ENCODE results near the gene UBAP1L.
A peak's percentile ranks its signal among the peaks of the same experiment; 100 is the strongest.
"Not testable (repeated sequence)": the region's sequence is repeated elsewhere in the genome, so short reads cannot be mapped to it uniquely, and the experiment has no call there.

UBAP1L gene

GRCh38 chr15:65115086-65115485 is at the start of gene UBAP1L:
TSS of gene UBAP1L (minus strand) at chr15:65115200. CDS start at chr15:65106215, 8,985 bp downstream.
- no peak for DNase-seq

GRCh38 chr15:65164139-65164538 is 49.1 kb upstream of the UBAP1L start:
- DNase-seq: no peak

DNA sequence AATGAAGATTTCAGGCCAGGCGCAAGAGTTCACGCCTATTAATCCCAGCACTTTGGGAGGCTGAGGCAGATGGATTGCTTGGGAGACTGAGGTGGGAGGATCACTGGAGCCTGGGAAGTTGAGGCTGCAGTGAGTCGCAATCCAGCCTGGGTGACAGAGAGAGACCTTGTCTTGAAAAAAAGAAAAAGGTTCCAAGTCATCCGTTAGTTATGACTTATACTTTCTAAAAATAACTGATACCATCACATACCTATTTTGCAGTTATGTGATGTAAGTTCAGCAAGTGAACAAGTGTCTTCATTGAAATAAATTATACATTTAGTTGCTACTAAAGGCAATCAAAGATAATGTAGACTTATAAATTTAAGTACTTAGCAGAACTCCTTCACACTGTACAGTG is 48.0 kb upstream of the UBAP1L start:
- no peak for DNase-seq

DNA sequence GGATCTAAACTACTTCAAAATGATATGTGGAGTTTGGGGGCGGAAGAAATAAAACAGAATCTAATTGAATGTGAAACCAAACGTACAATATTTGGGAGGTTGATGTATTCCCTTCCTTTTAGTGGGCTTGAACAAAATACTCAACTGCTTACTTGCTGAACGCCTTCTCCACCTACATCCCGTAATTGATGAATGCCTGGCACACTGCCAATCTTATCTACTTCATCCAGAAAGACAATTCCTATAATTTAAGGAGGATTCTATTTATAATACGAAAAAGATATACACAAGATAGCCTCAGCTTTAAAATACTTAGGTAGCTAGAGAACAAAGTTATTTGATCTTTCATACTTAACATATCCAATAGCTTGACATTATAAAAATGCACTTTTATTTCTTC is 41.7 kb upstream of the UBAP1L start:
- DNase-seq: no peak

DNA sequence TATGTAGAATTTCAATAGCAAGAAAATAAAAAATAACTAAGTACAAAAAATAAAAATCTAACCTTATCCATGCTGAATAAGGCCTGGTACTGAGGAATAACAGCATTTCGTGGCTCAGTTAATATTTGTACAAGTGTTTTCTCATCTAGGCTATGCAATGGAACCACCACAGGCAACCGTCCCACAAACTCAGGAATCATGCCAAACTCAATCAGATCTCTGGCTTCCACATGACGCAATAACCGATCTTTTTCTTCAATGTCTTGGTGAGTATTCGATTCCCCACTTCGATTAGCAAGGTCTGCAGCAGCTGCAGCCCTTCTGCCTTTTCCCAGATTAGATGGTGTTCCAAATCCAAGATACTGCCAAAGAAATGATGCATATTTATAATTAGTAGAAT is 39.7 kb upstream of the UBAP1L start:
- no peak for DNase-seq

DNA sequence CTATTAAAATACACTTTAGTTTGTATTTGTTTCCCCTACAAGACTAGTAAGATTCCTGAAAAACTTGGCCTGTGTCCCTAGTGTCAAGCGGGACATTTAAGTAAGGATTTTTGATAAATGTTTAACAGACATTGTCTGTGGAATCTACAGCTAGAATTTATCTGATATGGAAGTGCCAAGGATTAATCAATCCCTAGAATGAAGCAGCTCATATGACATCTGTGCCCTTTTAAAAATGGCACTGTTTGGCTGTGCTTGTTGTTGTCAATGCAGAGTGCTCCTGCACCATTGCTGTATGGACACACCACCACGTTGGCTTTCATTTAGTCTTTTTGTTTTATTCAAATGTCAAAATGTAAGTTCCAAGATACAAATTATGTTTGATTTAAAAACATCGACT is 32.9 kb upstream of the UBAP1L start:
- DNase-seq: no peak

GRCh38 chr15:65146438-65146837 is 31.4 kb upstream of the UBAP1L start:
- no peak for DNase-seq

GRCh38 chr15:65138631-65139030 is 23.6 kb upstream of the UBAP1L start:
- not testable (repeated sequence) for DNase-seq

GRCh38 chr15:65137893-65138292 is 22.9 kb upstream of the UBAP1L start:
- not testable (repeated sequence) for DNase-seq

GRCh38 chr15:65137089-65137488 is 22.1 kb upstream of the UBAP1L start:
- not testable (repeated sequence) for DNase-seq

- no peak for DNase-seq
Measured at GRCh38 chr15:65134538-65134937, 19.5 kb upstream of the UBAP1L start.

GRCh38 chr15:65133548-65134200 is 18.7 kb upstream of the UBAP1L start, which contains the start of gene PDCD7:
TSS of gene PDCD7 (minus strand) at chr15:65133808. CDS start at chr15:65133781, 27 bp downstream.
- DNase-seq: peak; percentile 79

- no peak for DNase-seq
Measured at GRCh38 chr15:65132878-65133547, 18.0 kb upstream of the UBAP1L start.

- no peak for DNase-seq
Measured at GRCh38 chr15:65130941-65131340, 15.9 kb upstream of the UBAP1L start.

- no peak for DNase-seq
Measured at GRCh38 chr15:65115542-65115941, 542 bp upstream of the UBAP1L start.

DNA sequence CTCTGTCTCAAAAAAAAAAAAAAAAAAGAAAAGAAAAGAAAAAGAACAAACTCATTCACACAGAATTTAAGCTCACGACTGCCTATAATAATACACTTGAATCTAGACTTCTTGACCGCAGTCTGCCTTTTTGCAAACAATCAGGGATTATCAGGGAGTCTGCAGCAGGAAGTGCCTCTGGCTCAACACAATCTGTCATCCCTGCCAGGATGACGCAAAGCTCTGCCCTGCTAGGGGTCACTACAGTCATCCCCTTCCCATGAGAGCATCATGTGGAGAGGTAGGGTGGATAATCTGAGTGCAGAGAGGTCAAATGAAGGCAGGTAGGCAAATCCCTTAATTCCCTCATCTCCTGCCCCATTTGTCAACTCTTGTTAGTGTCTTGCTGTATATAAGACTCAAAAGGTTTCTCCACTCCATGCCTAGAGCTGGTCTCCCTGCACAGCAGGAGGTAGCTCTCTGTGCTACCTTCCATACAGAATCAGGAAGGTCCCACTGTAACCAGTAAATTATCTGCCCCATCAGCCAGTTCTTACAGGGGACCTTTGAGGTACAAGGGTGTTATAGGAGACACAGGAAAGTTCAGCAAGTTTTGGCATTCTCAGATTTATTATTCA is 4.2 kb downstream of the UBAP1L start:
- no peak for DNase-seq

GRCh38 chr15:65106011-65106590 is 8.9 kb downstream of the UBAP1L start:
- no peak for DNase-seq

DNA sequence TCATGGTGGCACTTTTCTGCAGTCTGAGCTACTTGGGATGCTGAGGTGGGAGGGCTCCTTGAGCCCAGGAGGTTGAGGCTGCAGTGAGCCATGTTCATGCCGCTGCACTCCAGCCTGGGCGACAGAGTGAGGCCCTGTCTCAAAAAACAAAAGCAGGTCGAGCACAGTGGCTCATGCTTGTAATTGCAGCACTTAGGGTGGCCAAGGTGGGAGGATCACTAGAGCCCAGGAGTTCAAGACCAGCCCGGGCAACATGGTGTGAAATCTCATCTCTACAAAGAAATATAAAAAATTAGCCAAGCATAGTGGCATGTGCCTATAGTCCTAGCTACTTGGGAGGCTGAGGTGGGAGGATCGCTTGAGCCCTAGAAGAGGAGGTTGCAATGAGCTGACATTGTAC is 10.0 kb downstream of the UBAP1L start:
- DNase-seq: no peak

- no peak for DNase-seq
Measured at GRCh38 chr15:65102912-65103311, 12.1 kb downstream of the UBAP1L start.

DNA sequence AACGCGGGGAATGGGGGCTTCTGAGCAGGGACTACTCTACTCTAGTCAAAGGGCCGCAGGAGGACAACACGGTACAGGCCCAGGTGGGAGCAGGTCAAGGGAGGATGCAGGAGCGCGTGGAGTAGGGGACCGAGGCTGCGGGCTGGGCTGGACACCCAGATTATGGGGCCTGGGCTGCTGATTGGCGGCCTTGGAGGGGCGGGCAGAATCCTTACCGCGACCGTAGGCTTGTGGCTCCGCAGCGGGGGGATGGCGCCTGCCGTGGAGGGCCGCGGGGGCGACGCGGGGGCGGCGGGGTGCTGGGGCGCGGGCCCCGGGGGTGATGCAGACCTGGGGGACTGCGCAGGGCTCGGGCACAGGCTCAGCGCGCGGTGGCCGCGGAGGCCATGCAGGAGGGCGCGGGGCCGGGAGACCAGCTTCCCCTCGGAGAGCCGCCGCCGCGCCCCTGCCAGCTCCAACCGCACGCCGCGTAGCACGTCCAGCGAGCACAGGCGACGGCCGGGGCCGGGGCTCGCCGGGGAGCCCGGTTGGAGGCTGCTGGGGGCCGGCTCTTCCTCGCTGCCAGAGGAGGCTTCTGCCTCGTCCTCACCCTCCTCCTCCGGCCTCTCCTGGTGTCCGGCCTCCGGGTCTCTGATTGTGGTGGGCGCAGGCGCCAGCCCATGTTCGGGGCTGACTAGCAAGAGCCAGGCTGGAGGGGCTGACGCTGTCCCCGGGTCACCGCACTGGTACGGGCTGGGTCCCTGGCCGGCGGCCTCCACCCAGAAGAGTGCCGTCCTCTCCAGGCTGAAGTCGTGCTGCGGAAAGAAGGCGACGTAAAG is 12.9 kb downstream of the UBAP1L start:
- DNase-seq: no peak

DNA sequence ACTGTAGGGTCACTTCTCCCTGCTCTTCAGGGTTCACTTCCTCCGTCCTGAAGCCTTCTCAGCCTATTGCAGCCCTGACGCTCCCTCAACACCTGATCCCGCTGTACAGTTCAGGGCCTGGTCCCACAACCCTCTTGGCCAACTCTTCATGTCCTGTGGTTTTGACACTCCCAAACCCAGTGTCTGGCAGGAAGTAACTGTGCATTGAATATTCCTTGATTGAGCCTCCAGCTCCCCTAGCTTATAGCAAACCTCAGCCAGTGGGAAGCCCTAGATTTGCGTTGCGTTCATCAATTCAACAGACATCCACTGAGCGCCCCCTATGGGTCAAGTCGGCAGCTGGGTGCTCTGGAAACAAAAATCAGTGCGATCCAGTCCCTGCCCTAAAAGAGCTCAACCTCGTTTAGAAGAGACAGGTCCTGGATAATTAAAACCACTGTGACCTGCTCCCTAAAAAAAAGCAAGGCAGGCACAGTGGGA is 13.5 kb downstream of the UBAP1L start:
- peak; percentile 26 for DNase-seq

DNA sequence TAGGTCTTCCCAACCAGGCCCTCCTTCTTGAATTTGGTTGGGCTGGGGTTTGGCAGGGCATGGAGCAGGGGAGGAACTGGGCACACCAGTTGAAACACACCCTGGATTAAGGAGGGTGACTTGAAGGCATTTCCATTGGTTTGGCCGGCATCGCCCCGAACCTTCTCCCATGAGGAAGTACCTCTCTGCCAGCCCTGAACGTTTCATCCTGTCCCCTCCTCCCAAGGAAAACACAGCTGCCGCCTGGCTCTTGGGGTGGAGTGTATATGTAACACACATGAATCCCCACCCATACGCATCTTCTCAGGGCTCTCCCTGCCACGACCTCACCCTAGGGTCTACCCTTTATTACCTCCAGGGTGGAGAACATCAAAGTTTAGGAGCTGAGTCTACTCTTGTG is 14.6 kb downstream of the UBAP1L start:
- no peak for DNase-seq

DNA sequence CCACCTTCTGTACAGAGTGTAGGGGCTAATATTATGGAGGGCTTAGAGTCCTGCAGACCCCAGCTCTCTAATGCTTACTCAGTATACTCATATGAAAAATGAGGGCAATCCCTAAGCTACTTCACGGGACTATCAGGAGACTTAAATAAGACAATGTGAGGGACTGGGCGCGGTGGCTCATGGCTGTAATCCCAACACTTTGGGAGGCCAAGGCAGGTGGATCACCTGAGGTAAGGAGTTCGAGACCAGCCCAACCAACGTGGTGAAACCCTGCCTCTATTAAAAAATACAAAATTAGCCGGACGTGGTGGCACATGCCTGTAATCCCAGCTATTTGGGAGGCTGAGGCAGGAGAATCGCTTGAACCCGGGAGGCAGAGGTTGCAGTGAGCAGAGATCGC is 15.2 kb downstream of the UBAP1L start:
- not testable (repeated sequence) for DNase-seq

Measured in activated gamma-delta T cell treated with Interleukin-2 at 50 U/mL for 16 hours (primary cell).